Measurements from ENCODE around the gene USP35. TPM values are rescaled to one million over a fixed set of nuclear protein-coding genes. Genes with fewer than 3 reads are reported as not detected.

Gene USP35
- polyA plus RNA-seq, 1 of the 3 experiments (the other 2 are of a cell fraction), result 8.4 TPM

- H3K9ac ChIP-seq, result no peak overlapping the region
- no peaks in the 10 kb centered on the region for H4K20me1 ChIP-seq (ENCODE audit: insufficient read depth)
- no peaks in the 10 kb centered on the region for H3F3A ChIP-seq (replicated peaks; ENCODE audit: insufficient read depth)
- 0 out of 2 replicates have a peak, but pooled peaks cover under 1% of the 10 kb centered on the region for H3K79me2 ChIP-seq (ENCODE audit: insufficient read depth)
- H3K9me3 ChIP-seq, result no peaks in the 10 kb centered on the region
- CTCF ChIA-PET, result interaction anchor here (0.6 kb wide), 1 partner anchor 12 kb away, joined by 3 read pairs; no protein-coding TSS in a partner anchor
- DNase-seq, result no peak
- H3K36me3 ChIP-seq (replicated peaks in 1 of 2; ENCODE audit: control insufficient read depth in 1 of 2, insufficient read depth in 2 of 2, low read length in 1 of 2), result peaks cover 0 to 40% of the 10 kb centered on the region in 2 experiments
- H3K4me1 ChIP-seq (ENCODE audit: control insufficient read depth in 1 of 2, insufficient read depth in 2 of 2, low read depth in 1 of 2, low read length in 1 of 2), result peaks cover 0 to 16% of the 10 kb centered on the region in 2 experiments; a peak in 1 of 4 replicates
- no peak overlapping the region for H3K4me2 ChIP-seq
- H3K27ac ChIP-seq (ENCODE audit: low read depth in 2 of 2, low read length in 1 of 2), result no peak overlapping the region
- no peaks in the 10 kb centered on the region for H3K27me3 ChIP-seq (ENCODE audit: insufficient read depth)
- no peaks in the 10 kb centered on the region for H3K9me2 ChIP-seq
- POLR2A ChIA-PET, result no interaction called here
- no peak overlapping the region for H2AFZ ChIP-seq (ENCODE audit: low read depth)
- no peak overlapping the region for H3K4me3 ChIP-seq (ENCODE audit: low read depth in 2 of 2, low read length in 1 of 2)
- 95% methylated on average over 3 of the region's 3 CpGs for WGBS (ENCODE audit: low lambda C conversion rate)
- TF ChIP-seq RAD21 (IDR thresholded peaks at IDR 0.05; ENCODE audit: low read length) (no peak), JUND (IDR thresholded peaks at IDR 0.05) (no peak), MXI1 (IDR thresholded peaks at IDR 0.05; ENCODE audit: low read depth, low read length) (no peak), CTCF (IDR thresholded peaks at IDR 0.05) (no peak), RXRA (IDR thresholded peaks at IDR 0.05; ENCODE audit: borderline replicate concordance, low read depth) (no peak), FOXJ3 (CRISPR knock-in tag; IDR thresholded peaks at IDR 0.05) (no peak), EZH2phosphoT487 (IDR thresholded peaks at IDR 0.05; ENCODE audit: borderline replicate concordance, low read depth) (no peak), FOXM1 (IDR thresholded peaks at IDR 0.05; ENCODE audit: low read depth) (no peak)
Measured at GRCh38 chr11:78202733-78203167, 14.0 kb downstream of the USP35 start.

- ChIA-PET POLR2A (no interaction called here), CTCF (interaction anchor here (0.6 kb wide), 1 partner anchor 12 kb away, joined by 3 read pairs; no protein-coding TSS in a partner anchor)
- no peaks in the 10 kb centered on the region for H3K27me3 ChIP-seq (ENCODE audit: insufficient read depth)
- H3K9me3 ChIP-seq, result no peaks in the 10 kb centered on the region
- no peak overlapping the region for H3K4me2 ChIP-seq
- H3K27ac ChIP-seq (ENCODE audit: low read depth in 2 of 2, low read length in 1 of 2), result no peak overlapping the region
- H3K36me3 ChIP-seq (replicated peaks in 1 of 2; ENCODE audit: control insufficient read depth in 1 of 2, insufficient read depth in 2 of 2, low read length in 1 of 2), result peaks cover 0 to 36% of the 10 kb centered on the region in 2 experiments
- no peaks in the 10 kb centered on the region for H3K79me2 ChIP-seq (ENCODE audit: insufficient read depth)
- no peak for DNase-seq
- H3F3A ChIP-seq (replicated peaks; ENCODE audit: insufficient read depth), result no peaks in the 10 kb centered on the region
- WGBS (ENCODE audit: low lambda C conversion rate), result 95% methylated on average over 10 of the region's 10 CpGs
- H3K9ac ChIP-seq, result no peak overlapping the region
- H2AFZ ChIP-seq (ENCODE audit: low read depth), result no peak overlapping the region
- H4K20me1 ChIP-seq (ENCODE audit: insufficient read depth), result no peaks in the 10 kb centered on the region
- no peaks in the 10 kb centered on the region for H3K9me2 ChIP-seq
- peaks cover 0 to 20% of the 10 kb centered on the region in 2 experiments; a peak in 1 of 4 replicates for H3K4me1 ChIP-seq (ENCODE audit: control insufficient read depth in 1 of 2, insufficient read depth in 2 of 2, low read depth in 1 of 2, low read length in 1 of 2)
- no peak overlapping the region for H3K4me3 ChIP-seq (ENCODE audit: low read depth in 2 of 2, low read length in 1 of 2)
- no peak for TF ChIP-seq CTCF (IDR thresholded peaks at IDR 0.05)
- TF ChIP-seq GATA2 (CRISPR knock-in tag; IDR thresholded peaks at IDR 0.05), result no peak
- TF ChIP-seq EZH2phosphoT487 (IDR thresholded peaks at IDR 0.05; ENCODE audit: borderline replicate concordance, low read depth), result no peak
- TF ChIP-seq POLR2AphosphoS5 (IDR thresholded peaks at IDR 0.05; ENCODE audit: low read depth, low read length), result no peak
- TF ChIP-seq MAX (IDR thresholded peaks at IDR 0.05; ENCODE audit: low read depth), result no peak
- no peak for TF ChIP-seq SIN3A (IDR thresholded peaks at IDR 0.05; ENCODE audit: borderline replicate concordance, low read depth, low read length)
- TF ChIP-seq RCOR1 (IDR thresholded peaks at IDR 0.05; ENCODE audit: low read length), result no peak
- TF ChIP-seq CHD2 (IDR thresholded peaks at IDR 0.05; ENCODE audit: low read length, partially characterized antibody), result no peak
- TF ChIP-seq SMC3 (IDR thresholded peaks at IDR 0.05; ENCODE audit: low read depth, low read length), result no peak
- TF ChIP-seq IRF3 (IDR thresholded peaks at IDR 0.05; ENCODE audit: low read depth, low read length), result no peak
- TF ChIP-seq NRF1 (IDR thresholded peaks at IDR 0.05; ENCODE audit: low read depth, low read length), result no peak
- no peak for TF ChIP-seq RAD21 (IDR thresholded peaks at IDR 0.05; ENCODE audit: low read length)
- no peak for TF ChIP-seq USF1 (IDR thresholded peaks at IDR 0.05; ENCODE audit: borderline replicate concordance, low read depth)
- TF ChIP-seq TCF12 (IDR thresholded peaks at IDR 0.05), result no peak
- TF ChIP-seq MXI1 (IDR thresholded peaks at IDR 0.05; ENCODE audit: low read depth, low read length), result no peak
- TF ChIP-seq NFIC (IDR thresholded peaks at IDR 0.05; ENCODE audit: borderline replicate concordance), result no peak
- TF ChIP-seq JUND (IDR thresholded peaks at IDR 0.05), result no peak
- TF ChIP-seq FOSL2 (IDR thresholded peaks at IDR 0.05; ENCODE audit: borderline replicate concordance, low read depth), result no peak
Measured at GRCh38 chr11:78203184-78203583, 14.5 kb downstream of the USP35 start.

All from SK-N-SH (cell line).